ENCODE results near the gene NTRK2. TPM values are rescaled to one million over a fixed set of nuclear protein-coding genes. Genes with fewer than 3 reads are reported as not detected.
A peak's percentile ranks its signal among the peaks of the same experiment; 100 is the strongest.
"Not testable (repeated sequence)": the region's sequence is repeated elsewhere in the genome, so short reads cannot be mapped to it uniquely, and the experiment has no call there.

NTRK2 gene
- total RNA-seq, 1 donor from 2014 or later: 8.2 TPM

DNA sequence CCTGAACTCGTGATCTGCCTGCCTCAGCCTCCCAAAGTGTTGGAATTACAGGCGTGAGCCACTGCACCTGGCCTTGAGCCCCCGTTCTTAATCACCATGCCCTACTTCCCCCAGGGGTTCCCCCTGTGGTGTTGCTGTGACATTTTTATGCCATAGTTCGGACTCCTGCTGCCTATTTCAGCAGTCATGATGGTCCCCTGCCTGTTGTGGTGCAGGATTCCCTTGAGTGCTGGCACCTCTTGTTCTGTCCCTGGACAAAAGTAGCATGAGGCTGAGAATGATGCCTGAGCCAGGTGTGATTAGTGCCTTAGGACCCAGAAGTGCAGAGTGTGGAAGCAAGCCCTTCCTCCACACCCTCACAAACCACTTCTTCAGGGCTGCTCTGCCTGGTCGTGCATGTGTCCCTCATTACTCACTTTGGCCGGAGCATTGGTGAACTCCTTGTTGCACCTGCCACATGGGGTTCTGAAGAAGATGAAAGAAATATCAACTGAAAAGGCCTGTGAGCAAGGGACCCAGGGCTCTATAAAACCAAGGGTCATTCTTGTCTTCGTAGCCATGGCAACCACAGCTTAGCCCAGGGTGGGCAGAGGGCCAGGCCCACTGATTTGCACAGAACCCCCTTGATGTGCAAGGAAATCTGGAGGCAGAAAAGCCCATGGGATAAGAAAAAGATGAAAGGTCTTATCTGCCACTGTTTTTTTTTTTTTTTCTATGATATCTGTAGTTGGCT is 228.0 kb downstream of the NTRK2 start:
- no peak for ATAC-seq

DNA sequence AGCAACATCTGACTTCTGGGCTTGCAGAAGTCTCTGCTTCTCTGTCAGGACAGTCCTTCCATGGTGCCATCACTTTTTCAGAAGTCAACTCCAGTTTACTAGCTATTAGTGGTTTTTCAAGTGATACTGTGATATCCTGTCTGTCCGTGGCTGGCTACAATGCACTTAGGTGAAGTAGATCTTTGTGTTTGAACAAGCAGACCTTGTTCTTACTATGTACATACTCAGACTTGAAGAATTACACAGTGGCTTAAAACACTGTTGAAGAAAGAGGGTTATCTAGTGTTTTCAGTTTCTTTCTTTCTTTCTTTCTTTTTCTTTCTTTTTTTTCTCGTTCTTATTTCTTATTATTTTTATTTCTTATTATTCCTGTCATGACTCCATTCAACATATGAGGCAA is 228.7 kb downstream of the NTRK2 start:
- DNase-seq (ENCODE audit: missing footprints) (no peak), ATAC-seq (no peak)
- intact Hi-C loops (cut with DNase I): no loop called here

More for the DNA sequence above, 228.0 kb downstream of the NTRK2 start:
- intact Hi-C loops (cut with DNase I): no loop called here
- DNase-seq (ENCODE audit: missing footprints): no peak

DNA sequence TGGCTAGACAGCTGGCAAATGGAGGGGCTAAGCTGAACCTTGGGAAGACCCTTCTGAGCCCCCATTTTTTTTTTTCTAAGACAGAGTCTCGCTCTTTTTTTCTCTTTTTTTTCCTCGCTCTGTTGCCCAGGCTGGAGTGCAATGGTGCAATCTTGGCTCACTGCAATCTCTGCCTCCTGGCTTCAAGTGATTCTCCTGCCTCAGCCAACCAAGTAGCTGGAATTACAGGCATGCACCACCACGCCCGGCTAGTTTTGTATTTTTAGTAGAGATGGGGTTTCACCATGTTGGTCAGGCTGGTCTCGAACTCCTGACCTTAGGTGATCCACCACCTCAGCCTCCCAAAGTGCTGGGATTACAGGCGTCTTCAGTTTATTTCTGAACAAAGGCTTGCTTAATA is 229.1 kb downstream of the NTRK2 start:
- intact Hi-C loops (cut with DNase I); DNase-seq (ENCODE audit: missing footprints); ATAC-seq: not testable (repeated sequence)

DNA sequence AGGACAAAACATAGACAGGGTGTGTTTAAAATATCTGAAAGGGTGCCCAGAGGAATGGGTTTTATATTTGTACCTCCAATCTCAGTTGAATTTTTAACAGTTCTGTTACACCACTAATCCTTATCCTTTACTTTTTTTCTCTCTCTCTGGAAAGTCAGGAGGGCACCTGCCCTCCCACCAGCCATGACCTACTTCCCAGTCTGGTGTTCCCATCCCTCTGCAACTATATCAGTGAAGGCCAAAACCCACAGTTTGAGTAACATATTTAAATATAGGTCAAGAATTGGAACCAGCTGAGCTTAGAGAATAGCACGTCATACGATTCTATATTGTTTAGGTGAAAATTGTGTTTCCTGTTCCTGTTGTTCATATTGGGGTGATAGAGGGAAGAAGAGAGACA is 229.8 kb downstream of the NTRK2 start:
- ATAC-seq (no peak), DNase-seq (ENCODE audit: missing footprints) (no peak)
- intact Hi-C loops (cut with DNase I): no loop called here

DNA sequence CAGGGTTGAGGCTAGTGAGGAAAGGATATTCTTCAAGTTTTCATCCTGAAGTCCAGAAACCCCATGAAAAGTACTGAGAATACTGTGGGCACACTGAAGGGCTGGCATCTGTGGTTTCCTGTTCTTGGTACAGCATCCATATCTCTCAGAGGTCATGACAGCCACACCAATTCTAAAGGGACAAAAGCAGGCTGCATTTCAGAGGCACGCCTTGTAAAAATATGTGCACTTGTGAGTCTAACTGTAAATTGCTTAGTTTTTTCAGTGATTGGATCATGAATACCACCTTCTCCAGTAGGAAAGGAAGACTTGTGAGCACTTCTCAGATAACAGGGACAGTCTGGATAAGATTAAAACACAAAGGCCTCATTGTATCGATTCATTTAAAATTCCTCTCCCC is 230.9 kb downstream of the NTRK2 start:
- ATAC-seq (no peak), DNase-seq (ENCODE audit: missing footprints) (no peak)
- intact Hi-C loops (cut with DNase I): no loop called here

DNA sequence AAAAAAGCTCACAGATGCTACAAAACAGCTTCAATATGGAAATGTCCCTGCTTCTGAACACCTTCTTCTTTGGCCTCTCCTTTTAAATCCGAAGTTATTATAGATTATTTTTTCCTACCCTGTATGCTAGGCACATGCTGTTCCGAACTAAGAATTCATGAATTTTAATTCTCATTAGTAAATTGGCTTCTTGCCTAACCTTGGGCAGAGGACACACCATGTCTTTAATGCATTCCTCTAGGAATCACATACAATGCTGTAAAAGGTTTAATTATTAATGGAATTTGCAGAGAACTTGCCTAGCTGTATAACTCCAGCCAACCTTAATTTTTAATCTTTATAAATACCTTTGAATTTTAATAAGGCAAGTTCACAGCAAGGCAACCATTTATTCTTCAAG is 234.4 kb downstream of the NTRK2 start:
- DNase-seq (ENCODE audit: missing footprints) (no peak), ATAC-seq (no peak)
- intact Hi-C loops (cut with DNase I): no loop called here

DNA sequence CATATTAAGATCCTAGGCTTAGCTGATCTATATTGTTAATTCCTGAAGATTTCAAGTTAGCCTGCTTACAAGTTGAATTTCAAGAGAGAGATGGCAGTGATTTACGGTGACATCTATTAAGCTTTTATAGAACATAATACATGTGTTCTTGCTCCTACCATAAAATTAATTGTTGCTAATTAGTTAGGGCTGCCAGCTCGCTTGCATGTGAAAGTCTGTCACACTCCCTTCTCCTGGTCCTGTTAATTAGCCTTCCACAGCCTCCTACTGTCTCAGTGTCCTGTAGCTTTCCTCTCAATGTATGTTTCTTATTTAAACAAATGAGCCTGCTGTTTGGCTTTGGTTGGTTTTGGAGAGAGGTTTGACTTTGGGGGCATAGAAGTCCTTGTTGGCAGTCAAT is 247.2 kb downstream of the NTRK2 start:
- no peak for DNase-seq (ENCODE audit: missing footprints)
- intact Hi-C loops (cut with DNase I): no loop called here
- no peak for ATAC-seq

DNA sequence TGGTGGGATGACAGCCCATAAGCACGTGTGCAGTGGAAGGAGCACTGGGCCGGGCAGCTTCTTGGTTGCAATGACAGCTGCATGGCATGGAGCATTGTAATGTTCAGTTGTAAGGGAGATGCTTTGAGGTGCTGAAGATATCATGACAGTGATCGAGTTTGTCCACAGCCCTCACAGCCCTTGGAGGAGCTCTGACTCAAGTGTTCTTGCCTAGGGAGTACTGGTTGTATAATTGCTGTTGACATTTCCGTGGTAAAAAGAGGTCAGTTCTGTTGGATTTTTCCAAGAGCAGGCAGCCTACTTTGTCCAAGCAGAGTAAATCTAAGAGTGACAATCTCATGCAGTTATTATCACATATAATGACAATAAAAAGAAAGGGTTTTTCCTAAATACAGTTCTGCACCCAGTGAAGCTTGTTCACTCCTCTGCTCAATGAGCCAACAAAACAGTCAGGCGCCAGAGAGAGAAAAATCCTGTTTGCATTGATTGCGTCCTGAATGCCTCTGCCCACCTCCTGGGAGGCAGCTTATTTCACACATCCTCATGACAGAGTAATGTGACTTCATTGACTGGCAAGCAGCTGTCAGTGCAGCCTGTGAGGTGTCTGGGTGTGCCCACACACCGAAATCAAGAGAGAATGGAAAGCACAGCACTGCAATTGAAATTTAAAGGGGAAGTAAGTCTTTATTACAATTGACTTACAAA is 248.0 kb downstream of the NTRK2 start:
- intact Hi-C loops (cut with DNase I): no loop called here
- ATAC-seq (no peak), DNase-seq (ENCODE audit: missing footprints) (no peak)

DNA sequence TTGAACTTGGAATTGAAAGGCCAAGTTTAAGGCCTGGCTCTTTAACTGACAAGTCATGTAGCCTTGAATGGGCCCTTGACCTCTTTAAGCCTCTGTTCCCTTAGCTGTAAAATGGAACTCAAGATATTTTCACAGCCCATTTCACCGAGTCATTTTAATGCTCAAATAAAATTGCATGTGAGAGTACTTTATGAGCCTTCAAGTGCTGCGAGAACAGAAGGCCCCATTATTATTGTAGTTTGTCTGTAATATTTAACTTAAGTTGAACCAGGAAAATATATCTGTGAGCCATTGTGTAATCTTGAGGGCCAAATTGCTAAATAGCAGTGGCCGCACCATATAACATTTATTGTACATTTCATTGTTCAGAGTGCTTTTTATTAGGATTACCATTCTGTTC is 249.9 kb downstream of the NTRK2 start:
- intact Hi-C loops (cut with DNase I): no loop called here
- ATAC-seq (no peak), DNase-seq (ENCODE audit: missing footprints) (no peak)

DNA sequence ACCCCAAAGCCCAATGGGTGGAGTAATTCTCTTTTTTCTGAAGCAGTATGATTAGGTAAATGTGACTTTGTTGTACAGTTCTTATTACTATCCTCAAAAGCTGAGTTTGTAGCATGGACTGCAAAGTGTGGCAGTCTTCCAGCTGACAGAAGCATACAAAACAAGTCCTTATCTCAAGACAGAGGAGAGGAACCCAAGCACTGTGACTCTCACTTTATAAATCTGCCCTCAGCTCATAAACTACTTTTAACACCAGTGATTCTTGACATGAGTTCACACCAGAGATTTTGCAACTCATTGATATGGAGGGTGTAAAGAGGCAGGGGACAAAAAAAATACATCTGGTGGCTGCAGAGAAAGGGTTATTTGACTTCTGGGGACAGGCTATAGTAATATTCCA is 251.6 kb downstream of the NTRK2 start:
- DNase-seq (ENCODE audit: missing footprints): no peak
- ATAC-seq: peak; percentile 63
- intact Hi-C loops (cut with DNase I): no loop called here

DNA sequence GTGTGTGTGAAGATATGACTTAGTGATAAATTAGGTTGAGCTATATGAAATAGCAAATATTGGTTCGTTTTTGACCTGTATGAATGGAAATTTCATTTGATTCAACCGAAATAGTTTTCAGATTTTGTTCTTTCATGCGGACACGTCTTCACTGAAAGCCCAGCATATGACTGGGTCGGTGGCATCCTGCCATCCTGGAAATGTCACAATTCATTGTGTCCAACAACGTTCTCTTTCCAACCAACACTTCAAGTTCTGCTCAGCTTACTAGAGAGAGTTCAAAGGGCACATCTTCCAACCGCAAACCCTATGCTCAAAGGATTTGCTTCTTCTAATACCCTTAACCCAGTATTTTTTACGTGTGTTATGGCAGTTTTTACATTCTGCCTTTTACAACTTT is 252.5 kb downstream of the NTRK2 start:
- DNase-seq (ENCODE audit: missing footprints): no peak
- ATAC-seq: no peak
- intact Hi-C loops (cut with DNase I): no loop called here

DNA sequence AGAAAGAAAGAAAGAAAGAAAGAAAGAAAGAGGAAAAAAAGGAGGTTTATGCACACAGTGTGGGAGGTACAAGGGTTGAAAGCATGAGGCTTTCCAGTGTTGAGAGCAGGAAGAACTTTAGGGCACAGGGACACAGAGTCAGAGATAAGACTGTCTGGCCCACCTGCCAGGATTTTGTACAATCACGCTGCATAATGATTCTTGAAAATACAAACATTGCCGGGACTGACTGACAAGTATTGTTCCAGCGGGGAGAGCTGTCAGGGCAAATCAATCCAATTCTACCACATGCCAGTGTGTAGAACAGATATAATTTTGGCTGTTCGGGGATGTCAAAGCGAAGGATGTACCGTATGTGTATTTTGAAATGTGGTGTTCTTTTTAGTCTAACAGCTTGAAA is 254.7 kb downstream of the NTRK2 start:
- no peak for ATAC-seq
- DNase-seq (ENCODE audit: missing footprints): no peak
- intact Hi-C loops (cut with DNase I): no loop called here

DNA sequence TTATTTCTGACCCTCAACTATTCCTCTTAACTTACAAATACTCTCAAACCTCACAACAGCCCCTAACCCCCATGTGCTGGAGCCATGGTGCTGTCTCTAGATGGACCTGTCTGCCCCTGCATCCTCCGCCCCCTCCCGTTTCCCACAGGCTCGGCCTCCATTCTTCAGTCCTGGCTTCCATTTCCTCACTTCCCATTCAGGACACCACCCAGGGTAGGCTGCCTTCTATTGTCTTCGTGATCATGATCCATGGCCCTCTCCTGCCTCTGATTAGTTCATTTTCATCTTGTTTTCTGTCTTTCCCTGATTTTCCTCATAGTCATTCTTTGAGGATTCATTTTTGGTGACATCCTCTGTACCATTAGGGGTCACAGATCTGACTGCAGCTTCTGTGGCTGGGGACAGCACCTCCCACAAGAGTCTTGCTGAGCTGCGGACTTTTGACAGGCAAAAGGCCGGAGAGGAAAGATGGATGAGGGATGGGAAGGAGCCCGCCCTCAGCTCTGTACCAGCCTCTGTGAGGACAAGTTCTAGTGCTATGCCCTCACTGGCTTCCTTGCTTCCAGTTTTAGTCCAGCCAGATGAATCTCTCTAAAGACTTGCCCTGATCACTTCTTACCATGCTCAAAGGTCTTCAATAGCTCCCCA is 255.8 kb downstream of the NTRK2 start:
- DNase-seq (ENCODE audit: missing footprints) (no peak), ATAC-seq (no peak)
- intact Hi-C loops (cut with DNase I): no loop called here

DNA sequence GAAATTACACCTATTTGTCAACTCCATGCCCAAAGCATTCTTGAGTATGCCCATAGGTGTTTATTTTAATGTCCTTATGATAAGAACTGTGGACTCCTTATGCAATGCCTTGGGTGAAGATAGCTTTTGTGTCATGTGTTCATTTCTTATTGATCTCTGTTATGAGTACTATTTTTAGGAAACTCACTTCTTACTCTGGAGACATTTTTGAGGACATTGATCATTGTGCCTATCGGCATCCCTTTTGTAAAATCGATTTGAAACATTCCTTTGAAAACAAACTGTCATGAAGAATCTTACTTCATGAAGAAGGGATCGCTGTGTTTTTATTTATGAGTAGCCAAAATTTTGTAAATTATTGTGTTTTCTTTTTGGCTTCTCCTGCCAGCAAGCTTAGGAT is 257.3 kb downstream of the NTRK2 start:
- DNase-seq (ENCODE audit: missing footprints) (no peak), ATAC-seq (no peak)

DNA sequence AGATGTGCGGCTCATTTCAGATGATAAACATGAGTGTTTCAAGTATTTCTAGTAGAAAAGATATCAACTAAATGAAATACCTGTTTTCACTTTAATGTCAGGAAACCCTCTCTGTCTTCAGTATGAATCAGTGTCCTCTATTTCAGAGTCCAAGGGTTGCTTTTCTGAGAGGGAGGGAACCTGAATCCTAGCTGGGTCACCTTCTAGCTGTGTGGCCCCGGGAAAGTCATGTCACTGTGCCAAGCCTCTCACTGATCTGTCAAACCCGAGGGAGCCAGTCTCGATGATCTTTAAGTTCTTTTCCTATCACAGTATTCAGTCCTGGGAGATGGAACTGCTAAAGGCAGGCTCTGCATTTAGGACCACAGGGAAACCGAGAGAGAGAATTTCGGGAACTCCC is 258.9 kb downstream of the NTRK2 start:
- DNase-seq (ENCODE audit: missing footprints) (no peak), ATAC-seq (no peak)
- intact Hi-C loops (cut with DNase I): no loop called here

More for the DNA sequence above, 257.3 kb downstream of the NTRK2 start:
- intact Hi-C loops (cut with DNase I): no loop called here

DNA sequence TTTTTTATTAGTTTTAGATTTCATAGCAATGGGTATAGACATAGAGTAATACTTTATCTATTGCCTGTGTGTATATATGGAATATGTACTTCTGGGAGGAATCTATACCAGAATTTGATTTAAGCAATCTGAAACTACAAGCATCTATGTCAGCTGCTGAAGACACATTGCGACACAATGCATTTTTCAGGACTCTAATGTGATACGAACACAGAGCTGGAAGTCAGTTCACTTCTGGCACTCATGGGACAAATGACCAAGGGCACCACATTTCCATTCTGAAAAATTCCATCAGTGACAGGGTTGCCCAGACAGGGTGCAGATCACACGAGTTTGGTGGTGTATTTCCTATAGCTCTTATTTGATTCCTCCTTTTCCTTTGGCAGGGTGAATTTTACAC is 259.5 kb downstream of the NTRK2 start:
- ATAC-seq: no peak
- intact Hi-C loops (cut with DNase I): no loop called here
- DNase-seq (ENCODE audit: missing footprints): no peak

DNA sequence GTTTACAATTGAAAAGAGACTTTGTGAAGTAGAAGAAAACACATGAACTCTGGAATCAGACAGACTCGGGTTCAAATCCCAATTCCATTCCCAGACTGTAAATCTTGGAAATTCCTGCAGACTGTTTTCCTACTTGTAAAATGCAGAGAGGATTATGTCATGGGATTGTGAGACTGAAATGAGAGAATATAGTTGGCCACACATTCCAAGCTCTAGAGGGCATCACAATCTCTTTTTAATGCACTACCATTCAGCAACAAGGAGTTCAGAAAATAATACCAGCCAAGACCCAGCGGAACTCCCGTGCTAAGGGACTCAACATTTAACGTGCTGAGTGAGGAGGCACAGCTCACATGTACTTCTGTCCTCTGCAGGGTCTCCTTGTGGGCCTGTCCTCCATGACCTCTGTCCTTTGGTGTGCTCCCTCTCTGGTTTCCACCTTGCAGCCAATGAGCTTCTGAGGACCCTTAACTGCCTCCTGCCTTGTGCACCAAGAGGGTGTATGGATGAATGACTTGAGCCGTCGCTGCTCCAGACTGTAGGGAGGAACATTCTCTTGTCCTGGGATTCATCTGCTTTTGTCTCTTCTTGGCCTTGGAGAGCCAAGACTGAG is 263.5 kb downstream of the NTRK2 start:
- intact Hi-C loops (cut with DNase I): no loop called here
- DNase-seq (ENCODE audit: missing footprints) (no peak), ATAC-seq (no peak)

DNA sequence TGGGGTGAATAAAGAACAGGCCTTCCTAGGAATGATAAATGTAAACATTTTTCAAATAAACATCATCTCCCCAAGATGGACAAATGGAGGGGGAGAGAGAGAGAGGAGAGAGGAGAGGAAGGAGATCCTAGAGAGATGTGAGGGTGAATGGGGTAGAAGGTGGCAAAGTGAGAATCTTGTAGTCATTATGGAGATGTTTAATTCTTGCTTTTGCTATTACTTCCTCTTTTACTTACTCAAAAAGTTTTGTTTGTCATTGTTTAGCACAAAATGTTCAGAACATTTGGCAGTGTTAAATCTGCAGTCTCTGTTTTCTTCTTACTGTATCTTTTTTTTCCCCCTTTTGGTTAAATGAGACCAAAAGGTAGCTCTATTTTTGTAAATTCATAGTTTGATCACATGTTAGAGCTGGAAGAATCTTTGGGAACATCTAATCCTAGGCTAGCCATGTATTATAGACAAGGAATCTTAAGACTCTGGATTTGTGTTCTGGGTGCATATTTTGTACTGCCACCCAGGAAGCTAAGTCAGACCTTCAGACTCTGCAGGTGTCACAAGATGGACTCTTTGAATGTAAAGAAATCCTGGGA is 266.1 kb downstream of the NTRK2 start:
- intact Hi-C loops (cut with DNase I): no loop called here
- no peak for DNase-seq (ENCODE audit: missing footprints)
- ATAC-seq: no peak

DNA sequence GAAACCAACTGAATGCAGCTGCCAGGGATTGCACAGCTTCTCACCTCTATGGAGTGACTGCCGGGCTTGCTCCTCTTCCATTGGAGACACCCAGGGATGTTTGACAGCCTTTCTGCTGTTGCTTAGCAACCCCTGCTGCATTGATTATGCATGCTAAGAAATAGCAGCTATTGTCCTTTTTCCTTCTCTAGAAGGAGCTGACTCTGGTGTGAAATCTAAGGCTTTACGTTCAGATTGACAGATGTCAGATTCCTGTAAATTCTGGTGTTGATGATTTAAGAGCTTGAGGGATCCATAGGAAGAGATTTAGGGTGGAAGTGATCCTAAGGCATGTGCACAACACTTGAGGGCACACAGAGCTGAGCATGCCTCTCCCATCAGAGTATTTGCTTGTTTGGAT is 267.7 kb downstream of the NTRK2 start:
- ATAC-seq (no peak), DNase-seq (ENCODE audit: missing footprints) (no peak)
- intact Hi-C loops (cut with DNase I): no loop called here
